ENCODE results near the gene HIP1R.

Gene HIP1R

GRCh38 chr12:122846622-122847515 lies 11.6 kb downstream of the HIP1R start:
- Mint-ChIP-seq H3K4me1 (ENCODE audit: low read depth in 2 of 2) (peaks cover 5 to 6% of the 10 kb centered on the region in 2 donors), H3K36me3 (ENCODE audit: insufficient read depth) (peaks cover 3% of the 10 kb centered on the region), H3K27ac (no peak overlapping the region), H3K9me3 (no peaks in the 10 kb centered on the region), H3K4me3 (no peak overlapping the region), H3K27me3 (no peaks in the 10 kb centered on the region)
- DNase-seq (no peak), ATAC-seq (replicated peaks) (no peak)

DNA sequence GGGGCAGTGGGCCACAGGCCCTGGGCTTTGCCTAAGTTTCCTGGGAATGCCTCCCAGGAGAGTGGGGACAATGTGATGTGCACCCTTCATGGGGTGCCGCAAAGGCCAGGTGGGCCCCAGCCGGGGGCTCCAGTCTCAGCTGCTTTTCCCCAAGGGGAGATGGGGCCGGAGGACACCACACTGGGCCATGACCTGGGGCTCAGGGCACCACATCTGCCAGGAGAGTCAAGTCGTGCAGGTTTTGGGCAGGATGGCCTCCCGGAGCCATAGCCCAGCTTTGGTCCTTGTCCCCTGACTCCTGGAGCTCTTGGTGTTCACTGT lies 12.2 kb downstream of the HIP1R start:
- Mint-ChIP-seq H3K36me3 (ENCODE audit: insufficient read depth) (peaks cover 7% of the 10 kb centered on the region), H3K4me1 (ENCODE audit: low read depth in 2 of 2) (peaks cover 4 to 5% of the 10 kb centered on the region in 2 donors), H3K9me3 (no peaks in the 10 kb centered on the region), H3K27ac (no peak overlapping the region), H3K4me3 (no peak overlapping the region), H3K27me3 (no peaks in the 10 kb centered on the region)
- ATAC-seq (replicated peaks) (no peak), DNase-seq (no peak)

- Mint-ChIP-seq H3K27me3 (no peaks in the 10 kb centered on the region), H3K9me3 (no peaks in the 10 kb centered on the region), H3K4me1 (ENCODE audit: low read depth in 2 of 2) (peaks cover 4 to 5% of the 10 kb centered on the region in 2 donors), H3K36me3 (ENCODE audit: insufficient read depth) (peaks cover 7% of the 10 kb centered on the region), H3K4me3 (no peak overlapping the region), H3K27ac (peak overlapping the region in 1 of 2 donors; percentile 22)
- ATAC-seq (replicated peaks) (no peak), DNase-seq (no peak)
These were observed 12.7 kb downstream of the HIP1R start for GRCh38 chr12:122847921-122848421.

DNA sequence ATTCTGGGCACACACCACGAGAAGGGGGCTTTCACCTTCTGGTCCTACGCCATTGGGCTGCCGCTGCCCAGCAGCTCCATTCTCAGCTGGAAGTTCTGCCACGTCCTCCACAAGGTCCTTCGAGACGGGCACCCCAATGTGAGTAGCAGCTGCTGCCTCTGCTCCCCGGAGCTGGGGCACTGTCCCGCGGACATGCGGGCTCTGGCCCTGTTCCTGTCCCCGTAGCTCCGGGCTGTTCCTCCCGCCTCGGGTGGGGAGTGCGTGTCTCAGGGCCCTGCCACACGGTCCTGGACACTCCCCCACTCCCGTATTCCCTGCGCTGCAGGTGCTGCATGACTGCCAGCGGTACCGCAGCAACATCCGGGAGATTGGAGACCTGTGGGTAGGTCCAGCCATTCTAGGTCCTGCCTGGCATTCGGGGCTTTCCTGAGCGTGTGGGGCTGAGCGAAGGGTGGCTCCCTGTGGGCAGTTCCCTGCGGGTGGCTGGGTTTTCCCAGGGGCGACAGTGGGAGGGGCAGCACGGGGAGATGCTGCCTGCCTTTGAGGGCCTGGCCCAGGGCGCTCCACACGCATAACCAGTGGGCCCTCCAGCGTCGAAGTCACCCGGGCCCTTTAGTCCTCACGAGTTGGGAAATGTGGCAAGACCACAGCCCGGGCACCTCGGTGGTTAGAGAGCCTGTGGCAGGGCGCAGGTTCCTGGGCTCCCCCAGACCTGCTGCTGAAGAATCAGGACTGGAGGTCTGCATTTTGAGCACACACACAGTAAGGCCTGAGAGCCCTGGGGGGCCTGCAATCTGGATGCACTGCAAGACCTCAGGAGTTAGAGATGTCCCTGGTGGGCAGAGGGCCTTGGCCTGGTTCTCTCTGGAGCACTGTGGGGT lies 13.5 kb downstream of the HIP1R start:
- H3K4me1 Mint-ChIP-seq (ENCODE audit: low read depth in 2 of 2) = peaks cover 3 to 5% of the 10 kb centered on the region in 2 donors
- DNase-seq = no peak
- ATAC-seq (replicated peaks) = no peak
- no peak overlapping the region for H3K4me3 Mint-ChIP-seq
- no peaks in the 10 kb centered on the region for H3K27me3 Mint-ChIP-seq
- no peaks in the 10 kb centered on the region for H3K9me3 Mint-ChIP-seq
- peak overlapping the region; percentile 22 to 29 for H3K27ac Mint-ChIP-seq
- peaks cover 7% of the 10 kb centered on the region for H3K36me3 Mint-ChIP-seq (ENCODE audit: insufficient read depth)

GRCh38 chr12:122849352-122850047 lies 14.2 kb downstream of the HIP1R start:
- H3K4me3 Mint-ChIP-seq = no peak overlapping the region
- no peak overlapping the region for H3K27ac Mint-ChIP-seq

GRCh38 chr12:122850048-122850445 lies 14.8 kb downstream of the HIP1R start:
- no peak overlapping the region for H3K27ac Mint-ChIP-seq
- no peaks in the 10 kb centered on the region for H3K27me3 Mint-ChIP-seq
- no peak for DNase-seq
- H3K4me1 Mint-ChIP-seq (ENCODE audit: low read depth in 2 of 2) = no peaks in the 10 kb centered on the region
- ATAC-seq (replicated peaks) = no peak
- no peak overlapping the region for H3K4me3 Mint-ChIP-seq
- peaks cover 13% of the 10 kb centered on the region for H3K36me3 Mint-ChIP-seq (ENCODE audit: insufficient read depth)
- H3K9me3 Mint-ChIP-seq = no peaks in the 10 kb centered on the region

More at GRCh38 chr12:122849352-122850047, 14.2 kb downstream of the HIP1R start:
- no peaks in the 10 kb centered on the region for H3K27me3 Mint-ChIP-seq
- H3K36me3 Mint-ChIP-seq (ENCODE audit: insufficient read depth) = peaks cover 11% of the 10 kb centered on the region
- H3K9me3 Mint-ChIP-seq = no peaks in the 10 kb centered on the region
- H3K4me1 Mint-ChIP-seq (ENCODE audit: low read depth in 2 of 2) = peaks cover under 1 to 2% of the 10 kb centered on the region in 2 donors
- ATAC-seq (replicated peaks) (no peak), DNase-seq (no peak)

GRCh38 chr12:122850695-122851350 lies 15.6 kb downstream of the HIP1R start:
- no peak for DNase-seq

GRCh38 chr12:122851820-122852219 lies 16.6 kb downstream of the HIP1R start:
- DNase-seq = no peak
- Mint-ChIP-seq H3K36me3 (ENCODE audit: insufficient read depth) (peaks cover 26% of the 10 kb centered on the region), H3K27ac (peak overlapping the region in 1 of 2 donors; percentile 58), H3K4me3 (no peak overlapping the region), H3K27me3 (no peaks in the 10 kb centered on the region), H3K9me3 (no peaks in the 10 kb centered on the region), H3K4me1 (ENCODE audit: low read depth in 2 of 2) (no peaks in the 10 kb centered on the region)
- no peak for ATAC-seq (replicated peaks)

More at GRCh38 chr12:122850695-122851350, 15.6 kb downstream of the HIP1R start:
- Mint-ChIP-seq H3K4me3 (no peak overlapping the region), H3K27ac (no peak overlapping the region), H3K36me3 (ENCODE audit: insufficient read depth) (peaks cover 19% of the 10 kb centered on the region), H3K9me3 (no peaks in the 10 kb centered on the region), H3K27me3 (no peaks in the 10 kb centered on the region), H3K4me1 (ENCODE audit: low read depth in 2 of 2) (no peaks in the 10 kb centered on the region)
- no peak for ATAC-seq (replicated peaks)

- ATAC-seq (replicated peaks) (no peak), DNase-seq (no peak)
- Mint-ChIP-seq H3K27me3 (no peaks in the 10 kb centered on the region), H3K36me3 (ENCODE audit: insufficient read depth) (peaks cover 29% of the 10 kb centered on the region), H3K9me3 (no peaks in the 10 kb centered on the region), H3K27ac (peak overlapping the region; percentile 2 to 58), H3K4me3 (no peak overlapping the region), H3K4me1 (ENCODE audit: low read depth in 2 of 2) (no peaks in the 10 kb centered on the region)
These were observed 17.3 kb downstream of the HIP1R start for GRCh38 chr12:122852336-122853275.

DNA sequence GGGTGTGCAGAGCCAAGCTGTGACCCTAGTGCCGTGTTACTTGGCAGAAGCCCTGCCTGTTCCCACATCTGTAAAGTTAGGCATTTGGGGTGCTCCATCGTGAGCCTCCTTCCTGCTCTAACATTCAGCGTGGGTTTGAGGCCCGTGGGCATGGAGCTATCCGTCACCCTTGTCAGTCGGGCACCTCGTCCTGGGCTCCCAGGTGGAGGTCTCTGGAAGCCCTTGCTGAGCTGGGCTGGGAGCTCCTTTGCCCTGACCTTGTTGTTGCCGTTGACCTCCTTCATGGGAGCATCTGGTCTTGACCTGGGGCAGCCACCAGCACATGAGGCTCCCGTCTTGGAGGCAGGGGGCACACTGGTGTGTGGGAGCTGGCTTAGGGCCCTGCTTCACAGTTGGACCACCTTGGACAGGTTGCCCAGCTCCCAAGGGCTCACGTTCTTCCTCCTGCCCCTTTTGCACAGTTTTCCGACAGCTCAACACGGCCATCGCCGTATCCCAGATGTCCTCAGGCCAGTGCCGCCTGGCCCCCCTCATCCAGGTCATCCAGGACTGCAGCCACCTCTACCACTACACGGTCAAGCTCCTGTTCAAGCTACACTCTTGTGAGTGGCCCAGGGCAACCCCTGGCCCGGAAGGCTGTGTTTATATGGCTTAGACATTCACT lies 18.5 kb downstream of the HIP1R start:
- ATAC-seq (replicated peaks) (no peak), DNase-seq (no peak)
- peak overlapping the region in 1 of 2 donors; percentile 45 for H3K27ac Mint-ChIP-seq
- no peak overlapping the region for H3K4me3 Mint-ChIP-seq
- H3K9me3 Mint-ChIP-seq = no peaks in the 10 kb centered on the region
- H3K4me1 Mint-ChIP-seq (ENCODE audit: low read depth in 2 of 2) = no peaks in the 10 kb centered on the region
- H3K27me3 Mint-ChIP-seq = no peaks in the 10 kb centered on the region
- peaks cover 33% of the 10 kb centered on the region for H3K36me3 Mint-ChIP-seq (ENCODE audit: insufficient read depth)

DNA sequence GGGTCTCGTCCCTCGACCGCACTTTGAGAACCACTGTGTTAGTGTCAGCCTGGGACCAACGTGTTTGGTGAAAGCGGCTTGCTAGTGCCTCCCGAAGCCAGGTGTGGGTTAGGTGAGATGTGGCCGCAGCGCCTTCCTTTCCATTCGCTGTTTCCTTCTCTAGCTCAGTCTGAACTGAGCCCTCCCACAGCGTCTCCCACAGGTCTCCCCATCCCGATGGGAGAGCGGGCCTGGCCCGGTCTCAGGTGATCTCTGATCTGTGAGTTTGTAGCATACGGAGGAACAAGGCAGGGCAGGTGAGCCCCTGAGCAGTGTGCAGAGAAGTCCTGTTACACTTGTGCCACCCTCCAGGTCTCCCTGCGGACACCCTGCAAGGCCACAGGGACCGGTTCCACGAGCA lies 19.3 kb downstream of the HIP1R start:
- Mint-ChIP-seq H3K4me3 (no peak overlapping the region), H3K36me3 (ENCODE audit: insufficient read depth) (peaks cover 39% of the 10 kb centered on the region), H3K27ac (no peak overlapping the region), H3K9me3 (no peaks in the 10 kb centered on the region), H3K27me3 (no peaks in the 10 kb centered on the region), H3K4me1 (ENCODE audit: low read depth in 2 of 2) (no peaks in the 10 kb centered on the region)
- ATAC-seq (replicated peaks) (no peak), DNase-seq (no peak)
